Stimulated activated naive CD8-positive, alpha-beta T cell treated with anti-CD3 and anti-CD28 coated beads, Interleukin-15, amount 100 ng/mL, for 72 hours (primary cell): ENCODE results near the gene TPD52L1.

ENCODE experiments used
- ATAC-seq: fragments of 150-1000 bp; cut with Tn5 transposase; 2 replicates; pipeline ENCODE4 v1.10.0; 2021; ENCODE audit warnings: mild to moderate bottlenecking, moderate library complexity
- DNase-seq, 2 donors: peaks; one replicate each; pipeline ENCODE4 v3.0.0; 2021 to 2022
- H3K27ac Mint-ChIP-seq, 2 donors: one replicate each; pipeline ENCODE4 v1.8.0; 2022; ENCODE audit warnings: mild to moderate bottlenecking in 2 of 2, mixed read lengths in 2 of 2, moderate library complexity in 2 of 2
- H3K27me3 Mint-ChIP-seq: one replicate; pipeline ENCODE4 v1.8.0; 2022; ENCODE audit warnings: mixed read lengths
- H3K4me1 Mint-ChIP-seq: one replicate; pipeline ENCODE4 v1.8.0; 2022; ENCODE audit warnings: mild to moderate bottlenecking, mixed read lengths
- H3K4me3 Mint-ChIP-seq, 2 donors: one replicate each; pipeline ENCODE4 v1.8.0; 2022; ENCODE audit warnings: mild to moderate bottlenecking in 2 of 2, mixed read lengths in 2 of 2, moderate library complexity in 1 of 2
- H3K9me3 Mint-ChIP-seq, 2 donors: one replicate each; pipeline ENCODE4 v1.8.0; 2022; ENCODE audit warnings: mixed read lengths in 2 of 2

TPD52L1 gene

GRCh38 chr6:125302840-125303511, 149.4 kb downstream of the TPD52L1 start:
- no peak overlapping the region for H3K27ac Mint-ChIP-seq
- peaks cover 47% of the 10 kb centered on the region for H3K4me1 Mint-ChIP-seq
- H3K27me3 Mint-ChIP-seq, result no peaks in the 10 kb centered on the region
- peak overlapping the region in 1 of 2 donors; percentile 5 for H3K4me3 Mint-ChIP-seq
- DNase-seq (no peak), ATAC-seq (peak; percentile 1)
- H3K9me3 Mint-ChIP-seq, result peaks cover 0 to 17% of the 10 kb centered on the region in 2 donors

DNA sequence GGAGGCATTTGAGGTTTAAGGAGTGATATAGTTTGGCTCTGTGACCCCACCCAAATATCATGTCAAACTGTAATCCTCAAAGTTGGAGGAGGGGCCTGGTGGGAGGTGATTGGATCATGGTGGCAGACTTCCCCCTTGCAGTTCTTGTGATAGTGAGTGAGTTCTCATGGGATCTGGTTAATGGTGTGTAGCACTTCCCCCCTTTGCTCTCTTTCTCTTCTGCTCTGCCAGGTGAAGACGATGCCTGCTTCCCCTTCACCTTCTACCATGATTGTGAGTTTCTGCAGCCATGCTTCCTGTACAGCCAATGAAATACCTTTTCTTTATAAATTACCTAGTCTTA, 149.9 kb downstream of the TPD52L1 start:
- Mint-ChIP-seq H3K27me3 (no peaks in the 10 kb centered on the region), H3K9me3 (peaks cover 0 to 17% of the 10 kb centered on the region in 2 donors), H3K4me1 (peaks cover 47% of the 10 kb centered on the region), H3K4me3 (no peak overlapping the region), H3K27ac (no peak overlapping the region)
- DNase-seq, result no peak
- ATAC-seq, result no peak

- peaks cover 33% of the 10 kb centered on the region for H3K4me1 Mint-ChIP-seq
- DNase-seq (no peak), ATAC-seq (no peak)
- H3K27me3 Mint-ChIP-seq, result no peaks in the 10 kb centered on the region
- H3K4me3 Mint-ChIP-seq, result no peak overlapping the region
- H3K9me3 Mint-ChIP-seq, result peaks cover 0 to 17% of the 10 kb centered on the region in 2 donors
- H3K27ac Mint-ChIP-seq, result no peak overlapping the region
Observed at GRCh38 chr6:125304970-125305660, 151.5 kb downstream of the TPD52L1 start.

GRCh38 chr6:125306756-125307149, 153.2 kb downstream of the TPD52L1 start:
- no peak overlapping the region for H3K27ac Mint-ChIP-seq
- H3K4me3 Mint-ChIP-seq, result no peak overlapping the region
- ATAC-seq, result no peak
- H3K4me1 Mint-ChIP-seq, result peaks cover 24% of the 10 kb centered on the region
- H3K27me3 Mint-ChIP-seq, result no peaks in the 10 kb centered on the region
- peaks cover 0 to 17% of the 10 kb centered on the region in 2 donors for H3K9me3 Mint-ChIP-seq
- no peak for DNase-seq

DNA sequence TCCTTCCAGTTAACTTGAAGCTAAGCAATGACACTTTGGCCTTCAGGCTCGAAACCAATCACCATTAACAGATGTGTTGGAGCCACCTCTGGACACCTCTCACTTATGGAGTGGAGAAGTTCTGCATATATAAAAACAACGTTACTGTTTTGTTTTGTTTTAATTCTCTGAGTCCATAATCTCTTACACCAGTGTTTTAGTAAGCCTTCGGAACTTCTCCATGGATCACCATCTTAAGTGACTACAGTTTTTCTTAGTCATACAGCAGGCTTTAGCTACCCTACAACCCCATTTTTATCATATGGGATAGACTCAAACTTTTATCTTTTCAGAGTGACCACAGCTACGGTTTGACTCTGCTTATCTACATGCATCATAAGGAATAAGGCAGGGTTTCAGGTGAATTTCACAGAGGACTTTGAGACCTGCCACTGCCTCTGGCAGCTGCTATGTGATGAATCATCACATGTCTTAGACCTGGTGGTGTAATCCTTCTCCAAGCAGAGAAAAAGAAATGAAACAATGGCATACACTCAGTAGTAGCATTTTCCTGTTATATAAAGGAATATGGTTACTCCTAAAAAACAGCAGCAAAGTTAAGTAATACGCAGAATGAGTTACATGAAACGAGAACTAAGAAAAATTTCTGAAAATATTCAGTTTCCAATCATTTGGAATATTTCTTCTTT, 153.7 kb downstream of the TPD52L1 start:
- Mint-ChIP-seq H3K4me3 (no peak overlapping the region), H3K27ac (no peak overlapping the region), H3K27me3 (no peaks in the 10 kb centered on the region), H3K9me3 (peaks cover 0 to 14% of the 10 kb centered on the region in 2 donors), H3K4me1 (peaks cover 20% of the 10 kb centered on the region)
- ATAC-seq, result no peak
- no peak for DNase-seq

DNA sequence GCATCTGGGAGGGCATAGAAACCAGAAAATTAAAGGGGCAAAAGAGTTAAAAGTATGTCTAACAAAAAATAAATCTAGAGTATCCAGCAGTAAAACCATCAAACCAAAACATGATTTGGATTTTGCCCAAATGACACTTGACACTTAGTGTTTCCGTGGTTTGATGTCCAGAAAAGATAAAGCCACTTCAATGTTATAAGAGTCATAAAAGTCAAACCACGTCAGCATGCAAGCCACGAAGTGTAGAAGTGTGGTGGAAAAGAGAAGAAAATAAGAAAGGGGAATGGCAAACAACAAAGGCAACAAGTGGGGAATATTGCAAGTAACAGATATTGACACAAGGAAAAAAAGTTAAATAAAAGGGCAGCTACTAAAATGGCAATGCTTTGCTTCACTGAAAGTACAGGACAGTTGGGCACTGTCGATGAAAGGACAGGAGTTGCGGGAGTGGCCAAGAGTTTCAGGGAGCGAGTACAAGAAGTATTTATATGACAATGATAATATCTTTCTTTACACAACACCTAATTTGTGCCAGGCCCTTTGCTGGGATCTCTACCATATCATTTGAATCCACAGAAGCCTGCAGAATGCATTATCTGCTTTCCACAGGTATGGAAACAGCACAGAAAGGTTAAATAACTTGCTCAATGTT, 154.5 kb downstream of the TPD52L1 start:
- Mint-ChIP-seq H3K9me3 (peaks cover 0 to 7% of the 10 kb centered on the region in 2 donors), H3K27me3 (no peaks in the 10 kb centered on the region), H3K27ac (no peak overlapping the region), H3K4me1 (peaks cover 13% of the 10 kb centered on the region), H3K4me3 (no peak overlapping the region)
- DNase-seq (no peak), ATAC-seq (peak; percentile 46)

DNA sequence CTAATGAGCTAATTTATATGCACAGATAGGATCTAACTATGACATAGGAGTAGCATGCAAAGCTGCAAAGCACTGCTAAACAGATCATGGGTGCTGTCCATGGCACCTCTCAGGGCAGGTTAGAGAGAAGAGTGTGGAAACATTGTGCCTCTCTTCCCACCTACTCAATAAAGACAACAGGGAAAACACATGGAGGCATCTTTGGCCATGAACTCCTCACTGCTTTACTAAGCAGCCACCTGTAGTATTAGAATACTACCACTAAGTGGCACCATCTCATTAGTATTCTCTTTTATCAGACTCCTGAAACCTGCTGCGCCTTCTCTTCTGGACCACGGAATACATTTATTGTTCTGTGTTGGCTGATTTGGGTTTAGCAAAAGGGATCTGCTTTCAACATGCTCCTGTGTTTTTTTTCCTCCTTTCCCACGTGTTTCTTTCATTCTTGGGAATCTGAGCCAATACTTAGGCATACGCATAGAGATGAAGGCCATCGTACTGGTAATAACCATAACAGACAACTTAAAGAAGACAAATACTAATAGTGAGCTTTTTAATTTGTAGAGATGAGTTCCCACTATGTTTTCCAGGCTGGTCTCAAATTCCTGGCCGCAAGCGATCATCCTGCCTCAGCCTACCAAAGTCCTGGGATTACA, 157.5 kb downstream of the TPD52L1 start:
- Mint-ChIP-seq H3K4me1 (peaks cover 7% of the 10 kb centered on the region), H3K27me3 (no peaks in the 10 kb centered on the region)
- no peak for DNase-seq

DNA sequence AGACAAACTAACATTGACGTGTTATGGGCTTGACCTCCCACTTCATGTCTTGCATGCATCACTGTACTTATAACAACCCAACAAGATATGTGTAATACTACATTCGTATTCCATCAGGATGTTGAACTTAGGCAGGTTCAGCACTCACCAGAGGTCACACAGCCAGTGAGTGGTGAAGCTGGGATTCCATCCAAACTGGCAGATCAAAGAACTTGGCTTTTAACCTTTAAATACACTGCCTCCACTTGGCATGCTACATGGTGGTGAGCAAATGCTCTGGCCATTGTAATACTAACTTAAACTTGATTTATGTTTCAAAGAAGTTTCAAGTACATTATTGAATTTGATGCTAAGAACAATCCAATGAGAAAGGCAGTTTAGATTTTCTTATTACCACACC, 158.9 kb downstream of the TPD52L1 start:
- Mint-ChIP-seq H3K9me3 (no peaks in the 10 kb centered on the region), H3K4me1 (peaks cover 7% of the 10 kb centered on the region), H3K27ac (no peak overlapping the region), H3K27me3 (no peaks in the 10 kb centered on the region), H3K4me3 (no peak overlapping the region)
- no peak for DNase-seq
- no peak for ATAC-seq

More for the DNA sequence above, 157.5 kb downstream of the TPD52L1 start:
- no peaks in the 10 kb centered on the region for H3K9me3 Mint-ChIP-seq
- no peak overlapping the region for H3K4me3 Mint-ChIP-seq
- no peak overlapping the region for H3K27ac Mint-ChIP-seq
- ATAC-seq, result peak; percentile 76

DNA sequence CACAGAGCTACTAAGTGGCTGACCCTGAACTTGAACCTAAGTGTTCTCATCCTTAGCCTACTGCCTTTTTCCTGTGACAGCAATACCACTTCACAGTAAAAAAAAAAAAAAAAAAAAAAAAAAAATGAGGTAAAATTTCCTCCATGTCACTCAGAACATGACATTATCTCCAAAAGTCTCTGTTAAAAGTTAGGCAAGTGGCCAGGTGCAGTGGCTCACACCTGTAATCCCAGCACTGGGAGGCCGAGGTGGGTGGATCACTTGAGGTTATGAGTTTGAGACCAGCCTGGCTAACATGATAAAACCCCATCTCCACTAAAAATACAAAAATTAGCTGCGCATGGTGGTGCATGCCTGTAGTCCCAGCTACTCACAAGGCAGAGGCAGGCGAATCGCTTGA, 159.4 kb downstream of the TPD52L1 start:
- no peaks in the 10 kb centered on the region for H3K27me3 Mint-ChIP-seq
- ATAC-seq, result no peak
- H3K27ac Mint-ChIP-seq, result no peak overlapping the region
- DNase-seq, result no peak
- H3K4me3 Mint-ChIP-seq, result no peak overlapping the region
- H3K9me3 Mint-ChIP-seq, result no peaks in the 10 kb centered on the region
- H3K4me1 Mint-ChIP-seq, result peaks cover 4% of the 10 kb centered on the region
